GM21447 (cell line): ENCODE results near the gene ALDH8A1.
A peak's percentile ranks its signal among the peaks of the same experiment; 100 is the strongest.

Experiments
- ATAC-seq: cut with Tn5 transposase; IDR thresholded peaks from one replicate; pipeline ENCODE4 v1.9.1; 2021; ENCODE audit not compliant: unreplicated experiment

ALDH8A1 gene

GRCh38 chr6:134880487-134881190 lies 69.3 kb downstream of the ALDH8A1 start:
- ATAC-seq: no peak

- no peak for ATAC-seq
These were observed 71.8 kb downstream of the ALDH8A1 start for GRCh38 chr6:134878136-134878535.

GRCh38 chr6:134875367-134875766 lies 74.5 kb downstream of the ALDH8A1 start:
- no peak for ATAC-seq

- peak; percentile 30 for ATAC-seq
These were observed 76.2 kb downstream of the ALDH8A1 start for GRCh38 chr6:134873500-134874388.

GRCh38 chr6:134870677-134871498 lies 79.0 kb downstream of the ALDH8A1 start:
- ATAC-seq: peak; percentile 85

GRCh38 chr6:134868812-134869211 lies 81.1 kb downstream of the ALDH8A1 start:
- ATAC-seq: no peak
